ENCODE results near the gene GPC5.

- no peak for TF ChIP-seq GABPA (tag; conservative IDR thresholded peaks at IDR 0.05; ENCODE audit: low read depth)
- TF ChIP-seq ETV6 (IDR thresholded peaks at IDR 0.05; ENCODE audit: borderline replicate concordance in 1 of 2, low read depth in 2 of 2, low read length in 1 of 2), result no peak
- TF ChIP-seq ETV6 (CRISPR knock-in tag; IDR thresholded peaks at IDR 0.05; ENCODE audit: borderline replicate concordance), result no peak
- TF ChIP-seq ELF1 (tag; IDR thresholded peaks at IDR 0.05), result no peak
- no peak for TF ChIP-seq FOXK2 (conservative IDR thresholded peaks at IDR 0.05 in 1 of 2, IDR thresholded peaks at IDR 0.05 in 1 of 2; ENCODE audit: low read depth in 2 of 2)
- TF ChIP-seq, protein P1, sequence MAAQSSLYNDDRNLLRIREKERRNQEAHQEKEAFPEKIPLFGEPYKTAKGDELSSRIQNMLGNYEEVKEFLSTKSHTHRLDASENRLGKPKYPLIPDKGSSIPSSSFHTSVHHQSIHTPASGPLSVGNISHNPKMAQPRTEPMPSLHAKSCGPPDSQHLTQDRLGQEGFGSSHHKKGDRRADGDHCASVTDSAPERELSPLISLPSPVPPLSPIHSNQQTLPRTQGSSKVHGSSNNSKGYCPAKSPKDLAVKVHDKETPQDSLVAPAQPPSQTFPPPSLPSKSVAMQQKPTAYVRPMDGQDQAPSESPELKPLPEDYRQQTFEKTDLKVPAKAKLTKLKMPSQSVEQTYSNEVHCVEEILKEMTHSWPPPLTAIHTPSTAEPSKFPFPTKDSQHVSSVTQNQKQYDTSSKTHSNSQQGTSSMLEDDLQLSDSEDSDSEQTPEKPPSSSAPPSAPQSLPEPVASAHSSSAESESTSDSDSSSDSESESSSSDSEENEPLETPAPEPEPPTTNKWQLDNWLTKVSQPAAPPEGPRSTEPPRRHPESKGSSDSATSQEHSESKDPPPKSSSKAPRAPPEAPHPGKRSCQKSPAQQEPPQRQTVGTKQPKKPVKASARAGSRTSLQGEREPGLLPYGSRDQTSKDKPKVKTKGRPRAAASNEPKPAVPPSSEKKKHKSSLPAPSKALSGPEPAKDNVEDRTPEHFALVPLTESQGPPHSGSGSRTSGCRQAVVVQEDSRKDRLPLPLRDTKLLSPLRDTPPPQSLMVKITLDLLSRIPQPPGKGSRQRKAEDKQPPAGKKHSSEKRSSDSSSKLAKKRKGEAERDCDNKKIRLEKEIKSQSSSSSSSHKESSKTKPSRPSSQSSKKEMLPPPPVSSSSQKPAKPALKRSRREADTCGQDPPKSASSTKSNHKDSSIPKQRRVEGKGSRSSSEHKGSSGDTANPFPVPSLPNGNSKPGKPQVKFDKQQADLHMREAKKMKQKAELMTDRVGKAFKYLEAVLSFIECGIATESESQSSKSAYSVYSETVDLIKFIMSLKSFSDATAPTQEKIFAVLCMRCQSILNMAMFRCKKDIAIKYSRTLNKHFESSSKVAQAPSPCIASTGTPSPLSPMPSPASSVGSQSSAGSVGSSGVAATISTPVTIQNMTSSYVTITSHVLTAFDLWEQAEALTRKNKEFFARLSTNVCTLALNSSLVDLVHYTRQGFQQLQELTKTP (IDR thresholded peaks at IDR 0.05; ENCODE audit: low read depth in 1 of 2, partially characterized antibody in 2 of 2), result no peak
- no peak for TF ChIP-seq MEF2A (IDR thresholded peaks at IDR 0.05; ENCODE audit: control insufficient read depth, low read depth, low read length)
- TF ChIP-seq BRCA1 (IDR thresholded peaks at IDR 0.05), result no peak
- no peak for TF ChIP-seq BRCA1 (CRISPR knock-in tag; IDR thresholded peaks at IDR 0.05)
Measured at GRCh38 chr13:91406619-91407018, 8.2 kb downstream of the GPC5 start.
